ENCODE results near the gene TMCO2.

The TMCO2 gene

GRCh38 chr1:40300249-40300567 lies 52.5 kb downstream of the TMCO2 start:
- TF ChIP-seq, protein P1, sequence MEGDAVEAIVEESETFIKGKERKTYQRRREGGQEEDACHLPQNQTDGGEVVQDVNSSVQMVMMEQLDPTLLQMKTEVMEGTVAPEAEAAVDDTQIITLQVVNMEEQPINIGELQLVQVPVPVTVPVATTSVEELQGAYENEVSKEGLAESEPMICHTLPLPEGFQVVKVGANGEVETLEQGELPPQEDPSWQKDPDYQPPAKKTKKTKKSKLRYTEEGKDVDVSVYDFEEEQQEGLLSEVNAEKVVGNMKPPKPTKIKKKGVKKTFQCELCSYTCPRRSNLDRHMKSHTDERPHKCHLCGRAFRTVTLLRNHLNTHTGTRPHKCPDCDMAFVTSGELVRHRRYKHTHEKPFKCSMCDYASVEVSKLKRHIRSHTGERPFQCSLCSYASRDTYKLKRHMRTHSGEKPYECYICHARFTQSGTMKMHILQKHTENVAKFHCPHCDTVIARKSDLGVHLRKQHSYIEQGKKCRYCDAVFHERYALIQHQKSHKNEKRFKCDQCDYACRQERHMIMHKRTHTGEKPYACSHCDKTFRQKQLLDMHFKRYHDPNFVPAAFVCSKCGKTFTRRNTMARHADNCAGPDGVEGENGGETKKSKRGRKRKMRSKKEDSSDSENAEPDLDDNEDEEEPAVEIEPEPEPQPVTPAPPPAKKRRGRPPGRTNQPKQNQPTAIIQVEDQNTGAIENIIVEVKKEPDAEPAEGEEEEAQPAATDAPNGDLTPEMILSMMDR (IDR thresholded peaks at IDR 0.05; ENCODE audit: extremely low read depth, insufficient read depth, missing control alignments), result no peak
- in situ Hi-C loops (cut with MboI; ENCODE audit: low pct_unique_long_range_greater_than_20kb, low sequenced_read_pairs, unreplicated experiment), result no loop called here
- no peak for DNase-seq (ENCODE audit: low spot score)

GRCh38 chr1:40300651-40301050 lies 52.9 kb downstream of the TMCO2 start:
- no peak for DNase-seq (ENCODE audit: low spot score)
- TF ChIP-seq, protein P1 (IDR thresholded peaks at IDR 0.05; ENCODE audit: extremely low read depth, insufficient read depth, missing control alignments), result no peak
- in situ Hi-C loops (cut with MboI; ENCODE audit: low pct_unique_long_range_greater_than_20kb, low sequenced_read_pairs, unreplicated experiment), result no loop called here

GRCh38 chr1:40301066-40301465 lies 53.3 kb downstream of the TMCO2 start:
- DNase-seq (ENCODE audit: low spot score), result no peak
- in situ Hi-C loops (cut with MboI; ENCODE audit: low pct_unique_long_range_greater_than_20kb, low sequenced_read_pairs, unreplicated experiment), result no loop called here
- TF ChIP-seq, protein P1 (IDR thresholded peaks at IDR 0.05; ENCODE audit: extremely low read depth, insufficient read depth, missing control alignments), result no peak
